ENCODE results near the gene USP31.

- no peak for TF ChIP-seq CTCF (IDR thresholded peaks at IDR 0.05)
- no peak for TF ChIP-seq POLR2AphosphoS5 (IDR thresholded peaks at IDR 0.05)
Measured at GRCh38 chr16:23147666-23148065, 1.6 kb downstream of the USP31 start.

Data from prostate gland (tissue), 2 donors.